Hepatocyte (in vitro differentiated cells): ENCODE measurements around the gene GPR153. TPM values are rescaled to one million over a fixed set of nuclear protein-coding genes. Genes with fewer than 3 reads are reported as not detected.

ENCODE experiments used
- DNase-seq: peaks from one replicate; pipeline ENCODE4 v3.0.0-alpha.2; 2016; ENCODE audit warnings: low spot score
- H2AFZ ChIP-seq: fragments of 200-600 bp; sonication (generic); 2 replicates; pipeline ENCODE4 v1.6.0; 2016; ENCODE audit warnings: antibody characterized with exemption, mild to moderate bottlenecking
- H3K27ac ChIP-seq: fragments of 200-600 bp; sonication (generic); 2 replicates; pipeline ENCODE4 v1.5.1; 2016; ENCODE audit warnings: mild to moderate bottlenecking
- H3K27me3 ChIP-seq: fragments of 200-600 bp; sonication (generic); 2 replicates; pipeline ENCODE4 v1.6.1; 2016
- H3K36me3 ChIP-seq: fragments of 200-600 bp; sonication (generic); replicated peaks from 2 replicates; pipeline ENCODE4 v1.5.1; 2016; ENCODE audit warnings: low read depth; ENCODE audit not compliant: insufficient read depth
- H3K4me1 ChIP-seq: fragments of 200-600 bp; sonication (generic); 2 replicates; pipeline ENCODE4 v1.5.1; 2016; ENCODE audit warnings: mild to moderate bottlenecking, moderate library complexity; ENCODE audit not compliant: insufficient read depth
- H3K4me2 ChIP-seq: fragments of 200-600 bp; sonication (generic); 2 replicates; pipeline ENCODE4 v1.6.0; 2016
- H3K4me3 ChIP-seq: fragments of 200-600 bp; sonication (generic); 2 replicates; pipeline ENCODE4 v1.5.1; 2016; ENCODE audit warnings: mild to moderate bottlenecking
- H3K79me2 ChIP-seq: fragments of 200-600 bp; sonication (generic); 2 replicates; pipeline ENCODE4 v1.6.0; 2017; ENCODE audit warnings: mild to moderate bottlenecking
- H3K9me2 ChIP-seq: fragments of 200-600 bp; sonication (generic); replicated peaks from 2 replicates; pipeline ENCODE4 v1.6.0; 2017; ENCODE audit warnings: mild to moderate bottlenecking; ENCODE audit not compliant: insufficient read depth
- H3K9me3 ChIP-seq: fragments of 200-600 bp; sonication (generic); 2 replicates; pipeline ENCODE4 v1.5.1; 2016; ENCODE audit warnings: low read depth, mild to moderate bottlenecking
- H4K20me1 ChIP-seq: fragments of 200-600 bp; sonication (generic); 2 replicates; pipeline ENCODE4 v1.6.0; 2016; ENCODE audit warnings: mild to moderate bottlenecking; ENCODE audit not compliant: insufficient read depth, poor library complexity, severe bottlenecking
- CTCF ChIP-seq: fragments of 200-600 bp; sonication (generic); IDR thresholded peaks from 2 replicates; pipeline ENCODE4 v1.5.1; 2016; ENCODE audit warnings: antibody characterized with exemption, mild to moderate bottlenecking; ENCODE audit not compliant: poor library complexity
- EZH2 ChIP-seq: fragments of 200-600 bp; sonication (generic); IDR thresholded peaks from 2 replicates; pipeline ENCODE4 v1.6.1; 2016; ENCODE audit warnings: antibody characterized with exemption, mild to moderate bottlenecking, borderline replicate concordance
- EZH2phosphoT487 ChIP-seq: fragments of 200-600 bp; sonication (generic); IDR thresholded peaks from one replicate; pipeline ENCODE4 v1.6.1; 2018; ENCODE audit warnings: antibody characterized with exemption, mild to moderate bottlenecking, low read depth, moderate library complexity; ENCODE audit not compliant: unreplicated experiment, severe bottlenecking
- WGBS: methylation state at CpG from one replicate; pipeline ENCODE4 v1.1.6; 2016; ENCODE audit warnings: low lambda C conversion rate; ENCODE audit errors: missing lambda C conversion rate; 5-methylcytosine and 5-hydroxymethylcytosine counted together
- polyA plus RNA-seq: library from polyadenylated mRNA; unstranded; fragments of >200 nt; fragmentation: Nextera tagmentation; extraction: Ambion mirVana; gene quantifications from 2 replicates; pipeline ENCODE4 v1.2.1, GENCODE V29; 2016
- total RNA-seq: library from RNA; depleted of rRNA; stranded (reverse); fragments of >200 nt; gene quantifications from 2 replicates; pipeline ENCODE4 v1.2.3, GENCODE V29; 2014

The GPR153 gene
- total and polyA plus RNA-seq, 2 experiments from 2014 or later: 9.1 to 13.5 TPM

GRCh38 chr1:6247651-6248050 is 13.2 kb downstream of the GPR153 start:
- 84% methylated on average over 5 of the region's 5 CpGs for WGBS
- Histone ChIP-seq H3K36me3 (no peaks in the 10 kb centered on the region), H2AFZ (no peak overlapping the region), H3K9me3 (no peaks in the 10 kb centered on the region), H3K27me3 (peaks cover 82% of the 10 kb centered on the region), H4K20me1 (no peaks in the 10 kb centered on the region), H3K9me2 (no peaks in the 10 kb centered on the region), H3K4me1 (peaks cover 15% of the 10 kb centered on the region), H3K4me3 (no peak overlapping the region), H3K27ac (no peak overlapping the region), H3K79me2 (no peaks in the 10 kb centered on the region), H3K4me2 (no peak overlapping the region)
- DNase-seq: no peak
- TF ChIP-seq EZH2 (no peak), CTCF (no peak), EZH2phosphoT487 (no peak)

GRCh38 chr1:6246497-6247467 is 14.1 kb downstream of the GPR153 start:
- H3K9me3 ChIP-seq: no peaks in the 10 kb centered on the region
- H3K9me2 ChIP-seq: no peaks in the 10 kb centered on the region
- H3K4me1 ChIP-seq: peaks cover 21% of the 10 kb centered on the region
- TF ChIP-seq CTCF (peak; percentile 96), EZH2 (no peak)
- no peak overlapping the region for H3K4me3 ChIP-seq
- H3K27me3 ChIP-seq: peaks cover 88% of the 10 kb centered on the region
- no peak overlapping the region for H2AFZ ChIP-seq
- H3K79me2 ChIP-seq: no peaks in the 10 kb centered on the region
- peak overlapping the region; percentile 73 for H3K4me2 ChIP-seq
- H4K20me1 ChIP-seq: no peaks in the 10 kb centered on the region
- no peaks in the 10 kb centered on the region for H3K36me3 ChIP-seq
- WGBS: 10% methylated on average over 30 of the region's 30 CpGs
- no peak overlapping the region for H3K27ac ChIP-seq
- peak; percentile 87 for DNase-seq

GRCh38 chr1:6245869-6246496 is 14.9 kb downstream of the GPR153 start:
- Histone ChIP-seq H3K9me3 (no peaks in the 10 kb centered on the region), H3K36me3 (no peaks in the 10 kb centered on the region), H3K9me2 (no peaks in the 10 kb centered on the region), H2AFZ (no peak overlapping the region), H3K4me3 (no peak overlapping the region), H3K4me2 (peak overlapping the region; percentile 73), H3K4me1 (peaks cover 22% of the 10 kb centered on the region), H3K79me2 (no peaks in the 10 kb centered on the region), H3K27me3 (peaks cover 88% of the 10 kb centered on the region), H3K27ac (no peak overlapping the region), H4K20me1 (no peaks in the 10 kb centered on the region)
- TF ChIP-seq CTCF: no peak
- peak; percentile 29 for TF ChIP-seq EZH2
- 9% methylated on average over 35 of the region's 49 CpGs for WGBS
- peak; percentile 43 for DNase-seq
